Naive thymus-derived CD8-positive, alpha-beta T cell (primary cell): Measurements from ENCODE around the gene ATG7. TPM values are rescaled to one million over a fixed set of nuclear protein-coding genes. Genes with fewer than 3 reads are reported as not detected.
"Not testable (repeated sequence)": the region's sequence is repeated elsewhere in the genome, so short reads cannot be mapped to it uniquely, and the experiment has no call there.

ENCODE experiments used
- ATAC-seq, 2 donors: fragments of 150-1000 bp; cut with Tn5 transposase in 1 of 2; sonication (Bioruptor Pico), chemical (Tn5 transposase) in 1 of 2; 1 replicate in 1 of 2; 2 replicates in 1 of 2; pipeline ENCODE4 v1.10.0; 2021; ENCODE audit warnings: mild to moderate bottlenecking in 2 of 2, moderate library complexity in 2 of 2
- POLR2A ChIA-PET: fragments of 350-600 bp; sonication (Branson Sonifier 250); formaldehyde crosslinking; loops from one replicate; lab custom pipeline; 2021; ENCODE audit warnings: antibody characterized with exemption; lab: Charles Lee
- DNase-seq, 10 donors: peaks; one replicate each; pipeline versions ENCODE4 v3.0.0 to v3.0.0-alpha.2; 2020 to 2022
- H3K27ac Mint-ChIP-seq, 10 donors: one replicate each; pipeline ENCODE4 v1.8.0; 2020 to 2022; ENCODE audit warnings: mild to moderate bottlenecking in 10 of 10, mixed read lengths in 10 of 10, moderate library complexity in 4 of 10, inconsistent platforms in 1 of 10
- H3K27me3 Mint-ChIP-seq, 5 donors: one replicate each; pipeline ENCODE4 v1.8.0; 2021 to 2022; ENCODE audit warnings: mixed read lengths in 5 of 5
- H3K36me3 Mint-ChIP-seq, 3 donors: one replicate each; pipeline ENCODE4 v1.8.0; 2020 to 2022; ENCODE audit warnings: mixed read lengths in 3 of 3, mild to moderate bottlenecking in 2 of 3, inconsistent platforms in 1 of 3
- H3K4me1 Mint-ChIP-seq, 4 donors: one replicate each; pipeline ENCODE4 v1.8.0; 2021 to 2022; ENCODE audit warnings: mixed read lengths in 4 of 4
- H3K4me3 Mint-ChIP-seq, 10 donors: one replicate each; pipeline ENCODE4 v1.8.0; 2020 to 2022; ENCODE audit warnings: mild to moderate bottlenecking in 10 of 10, mixed read lengths in 10 of 10, moderate library complexity in 6 of 10, inconsistent platforms in 1 of 10
- H3K9me3 Mint-ChIP-seq, 9 donors: one replicate each; pipeline ENCODE4 v1.8.0; 2020 to 2022; ENCODE audit warnings: mixed read lengths in 9 of 9, mild to moderate bottlenecking in 3 of 9, inconsistent platforms in 1 of 9, moderate library complexity in 1 of 9
- polyA plus RNA-seq, 3 donors: library from polyadenylated mRNA; unstranded; fragments of 300-500 nt; fragmentation: Illumina TruSeq; gene quantifications; one replicate each; pipeline ENCODE4 v1.2.3, GENCODE V29; 2021
- total RNA-seq, 8 experiments: library from RNA in 2 of 8; stranded (reverse) in 2 of 8; gene quantifications; one replicate each; pipeline ENCODE4 v1.2.3 and lab custom pipeline; 2021 to 2026

ATG7 gene
- total and polyA plus RNA-seq, 5 experiments from 2014 or later, result 6.0 to 28.7 (median 15.3) TPM

DNA sequence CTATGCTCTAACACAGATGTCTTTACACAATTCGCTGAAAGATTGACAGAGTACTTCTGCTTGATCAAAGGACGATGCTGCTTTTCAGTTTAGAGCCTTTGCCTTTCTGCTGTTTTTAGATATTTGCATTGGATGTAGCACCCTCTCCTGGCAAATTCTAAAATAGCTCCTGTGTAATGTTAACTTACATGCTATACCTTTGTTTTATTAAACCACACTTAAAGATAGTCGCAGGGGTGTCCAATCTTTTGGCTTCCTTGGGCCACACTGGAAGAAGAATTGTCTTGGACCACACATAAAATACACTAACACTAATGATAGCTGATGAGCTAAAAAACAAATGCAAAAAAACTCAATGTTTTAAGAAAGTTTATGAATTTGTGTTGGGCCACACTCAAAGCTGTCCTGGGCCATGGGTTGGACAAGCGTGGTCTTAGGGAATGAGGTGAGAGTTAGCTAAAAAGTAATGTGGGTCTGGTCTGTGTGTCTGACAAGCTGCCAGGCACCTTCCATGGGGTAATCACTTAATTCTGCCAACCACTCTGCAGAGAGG is 62.9 kb downstream of the ATG7 start:
- no peak overlapping the region for H3K27ac Mint-ChIP-seq
- H3K9me3 Mint-ChIP-seq, result no peaks in the 10 kb centered on the region
- no peaks in the 10 kb centered on the region for H3K27me3 Mint-ChIP-seq
- peaks cover 0 to 3% (median under 1%) of the 10 kb centered on the region in 4 donors for H3K4me1 Mint-ChIP-seq
- peak; percentile 68 to 87 for ATAC-seq
- no peak overlapping the region for H3K4me3 Mint-ChIP-seq
- DNase-seq, result peak in 6 of 10 donors; percentile 8 to 71 (median 50)
- peaks cover 0 to 41% (median 2%) of the 10 kb centered on the region in 3 donors for H3K36me3 Mint-ChIP-seq
- POLR2A ChIA-PET, result no interaction called here

GRCh38 chr3:11339541-11339940 is 67.3 kb downstream of the ATG7 start:
- POLR2A ChIA-PET, result no interaction called here
- no peak for ATAC-seq
- Mint-ChIP-seq H3K27me3 (no peaks in the 10 kb centered on the region), H3K4me3 (no peak overlapping the region), H3K36me3 (peaks cover 0 to 52% (median 27%) of the 10 kb centered on the region in 3 donors), H3K27ac (peak overlapping the region in 2 of 10 donors; percentile 20 to 24), H3K9me3 (no peaks in the 10 kb centered on the region), H3K4me1 (peaks cover 0 to 3% (median under 1%) of the 10 kb centered on the region in 4 donors)
- DNase-seq, result no peak

- ATAC-seq, result no peak
- POLR2A ChIA-PET, result no interaction called here
- DNase-seq, result no peak
- Mint-ChIP-seq H3K4me1 (no peaks in the 10 kb centered on the region), H3K27ac (no peak overlapping the region), H3K9me3 (no peaks in the 10 kb centered on the region), H3K4me3 (no peak overlapping the region), H3K36me3 (peaks cover 16 to 91% (median 61%) of the 10 kb centered on the region in 3 donors), H3K27me3 (no peaks in the 10 kb centered on the region)
These were observed 74.2 kb downstream of the ATG7 start for GRCh38 chr3:11346416-11346815.

DNA sequence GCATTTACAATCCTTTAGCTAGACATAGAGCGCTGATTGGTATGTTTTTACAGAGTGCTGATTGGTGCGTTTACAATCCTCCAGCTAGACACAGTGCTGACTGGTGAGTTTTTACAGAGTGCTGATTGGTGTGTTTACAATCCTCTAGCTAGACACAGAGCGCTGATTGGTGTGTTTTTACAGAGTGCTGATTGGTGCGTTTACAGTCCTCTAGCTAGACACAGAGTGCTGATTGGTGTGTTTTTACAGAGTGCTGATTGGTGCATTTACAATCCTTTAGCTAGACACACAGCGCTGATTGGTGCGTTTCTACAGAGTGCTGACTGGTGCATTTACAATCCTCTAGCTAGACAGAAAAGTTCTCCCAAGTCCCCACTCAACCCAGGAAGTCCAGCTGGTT is 76.7 kb downstream of the ATG7 start:
- peaks cover 16 to 88% (median 61%) of the 10 kb centered on the region in 3 donors for H3K36me3 Mint-ChIP-seq
- H3K27ac Mint-ChIP-seq, H3K4me1 Mint-ChIP-seq, H3K9me3 Mint-ChIP-seq, POLR2A ChIA-PET, ATAC-seq, H3K27me3 Mint-ChIP-seq, DNase-seq, H3K4me3 Mint-ChIP-seq: not testable (repeated sequence)

DNA sequence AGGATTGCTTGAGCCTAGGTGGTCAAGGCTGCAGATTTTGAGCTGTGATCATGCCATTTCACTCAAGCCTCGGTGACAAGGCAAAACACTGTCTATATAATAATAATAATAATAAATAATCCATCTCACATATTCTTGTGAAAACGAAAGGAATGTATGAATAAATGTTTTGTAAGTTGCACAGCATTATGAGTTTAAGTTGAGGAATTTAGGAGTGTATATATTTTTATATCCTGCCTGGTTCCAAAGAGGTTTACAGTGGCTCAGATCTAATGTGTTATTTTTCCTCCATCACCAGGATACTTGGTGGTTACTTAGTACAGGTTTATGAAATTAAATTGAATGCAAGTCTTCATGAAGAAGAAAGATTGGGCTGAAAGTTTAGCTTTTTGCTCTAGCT is 77.2 kb downstream of the ATG7 start:
- Mint-ChIP-seq H3K4me3 (no peak overlapping the region), H3K27ac (no peak overlapping the region), H3K4me1 (no peaks in the 10 kb centered on the region), H3K9me3 (no peaks in the 10 kb centered on the region), H3K36me3 (peaks cover 16 to 87% (median 58%) of the 10 kb centered on the region in 3 donors), H3K27me3 (no peaks in the 10 kb centered on the region)
- DNase-seq (no peak), ATAC-seq (no peak)
- POLR2A ChIA-PET, result no interaction called here

DNA sequence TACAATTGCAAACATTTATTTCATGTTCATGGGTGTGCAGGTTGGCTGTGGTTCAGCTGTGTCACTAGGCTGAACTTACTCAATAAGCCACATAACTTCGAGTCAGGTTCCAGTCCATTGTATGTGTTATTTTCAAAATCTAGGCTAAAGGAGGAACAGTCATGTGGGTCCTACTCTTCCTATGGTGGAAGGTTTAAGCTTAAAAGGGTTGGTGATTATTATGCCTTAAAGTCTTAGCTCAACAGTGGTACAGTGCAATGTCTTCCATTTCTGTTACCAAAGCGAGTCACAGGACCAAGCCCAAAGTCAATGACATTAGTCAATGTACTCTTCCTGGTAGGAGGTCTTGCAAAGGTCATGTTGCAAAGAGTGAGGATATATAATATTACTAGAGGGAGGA is 78.2 kb downstream of the ATG7 start:
- no peak for ATAC-seq
- Mint-ChIP-seq H3K27ac (no peak overlapping the region), H3K4me3 (no peak overlapping the region), H3K9me3 (no peaks in the 10 kb centered on the region), H3K27me3 (no peaks in the 10 kb centered on the region), H3K36me3 (peaks cover 16 to 77% (median 59%) of the 10 kb centered on the region in 3 donors), H3K4me1 (no peaks in the 10 kb centered on the region)
- DNase-seq, result no peak
- POLR2A ChIA-PET, result no interaction called here

- Mint-ChIP-seq H3K9me3 (no peaks in the 10 kb centered on the region), H3K27ac (no peak overlapping the region), H3K27me3 (no peaks in the 10 kb centered on the region), H3K4me3 (no peak overlapping the region), H3K36me3 (peaks cover 16 to 67% (median 56%) of the 10 kb centered on the region in 3 donors), H3K4me1 (no peaks in the 10 kb centered on the region)
- POLR2A ChIA-PET, result no interaction called here
- ATAC-seq (no peak), DNase-seq (no peak)
These were observed 79.3 kb downstream of the ATG7 start for GRCh38 chr3:11351451-11351850.

DNA sequence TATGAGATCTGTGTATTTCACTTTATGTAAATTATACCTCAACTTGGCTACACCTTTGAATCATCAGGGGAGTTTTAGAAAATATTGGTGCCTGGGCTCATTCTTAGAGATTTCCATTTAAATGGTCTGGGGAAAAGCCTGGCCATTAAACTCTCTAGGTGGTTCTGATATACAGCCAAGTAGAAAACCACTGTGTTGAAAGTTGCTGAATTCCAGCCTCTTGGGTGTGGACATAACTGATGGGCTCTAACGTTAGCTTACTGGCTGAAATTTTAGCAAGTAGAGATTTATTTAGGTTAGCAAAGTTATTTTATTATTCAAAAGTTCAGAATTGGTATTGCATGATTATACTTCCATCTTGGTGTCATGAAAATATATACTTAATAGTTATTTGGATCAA is 84.1 kb downstream of the ATG7 start:
- no peak for ATAC-seq
- H3K27me3 Mint-ChIP-seq, result no peaks in the 10 kb centered on the region
- H3K36me3 Mint-ChIP-seq, result peaks cover under 1 to 59% (median 42%) of the 10 kb centered on the region in 3 donors
- no peak overlapping the region for H3K4me3 Mint-ChIP-seq
- H3K27ac Mint-ChIP-seq, result no peak overlapping the region
- POLR2A ChIA-PET, result interaction anchor here (0.6 kb wide), 1 partner anchor 12 kb away, joined by 6 read pairs; no protein-coding TSS in a partner anchor
- no peaks in the 10 kb centered on the region for H3K9me3 Mint-ChIP-seq
- no peaks in the 10 kb centered on the region for H3K4me1 Mint-ChIP-seq
- no peak for DNase-seq

DNA sequence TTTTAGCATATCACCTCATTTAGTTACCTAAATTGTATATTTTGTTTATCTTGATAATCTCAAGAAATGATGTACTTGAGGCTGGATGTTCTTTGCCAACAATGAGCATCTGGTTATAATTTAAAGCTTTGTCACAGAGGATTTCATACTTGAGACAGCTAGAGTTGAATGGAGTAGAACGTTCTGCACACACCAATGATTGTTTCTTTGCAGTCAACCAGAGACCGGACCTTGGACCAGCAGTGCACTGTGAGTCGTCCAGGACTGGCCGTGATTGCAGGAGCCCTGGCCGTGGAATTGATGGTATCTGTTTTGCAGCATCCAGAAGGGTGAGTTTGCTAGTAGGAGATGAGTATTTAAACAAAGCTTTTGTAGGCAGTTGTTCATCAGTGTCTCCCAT is 90.4 kb downstream of the ATG7 start:
- Mint-ChIP-seq H3K36me3 (peaks cover 13 to 92% (median 62%) of the 10 kb centered on the region in 3 donors), H3K27me3 (no peaks in the 10 kb centered on the region), H3K9me3 (no peaks in the 10 kb centered on the region), H3K4me1 (no peaks in the 10 kb centered on the region), H3K27ac (peak overlapping the region in 1 of 10 donors; percentile 13), H3K4me3 (no peak overlapping the region)
- DNase-seq, result no peak
- POLR2A ChIA-PET, result no interaction called here
- no peak for ATAC-seq

DNA sequence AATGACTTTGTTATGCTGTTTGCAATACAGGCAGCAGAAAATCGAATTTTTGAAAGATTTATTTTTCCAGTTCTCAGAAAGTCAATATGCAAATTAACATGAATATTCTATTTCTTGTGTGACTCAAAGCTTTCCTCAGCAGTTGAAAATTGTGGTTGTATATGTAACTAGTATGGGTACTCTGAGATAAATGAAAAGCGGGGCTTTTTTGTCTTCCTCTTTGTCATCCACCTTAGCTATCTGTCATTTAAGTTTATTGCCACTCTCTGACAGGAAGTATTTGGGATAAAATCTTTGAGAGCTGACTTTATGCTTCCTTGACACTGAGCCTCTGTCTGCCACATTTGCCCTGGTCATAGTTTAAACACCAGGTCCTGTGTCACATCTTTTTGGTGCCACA is 91.5 kb downstream of the ATG7 start:
- DNase-seq (no peak), ATAC-seq (no peak)
- H3K9me3 Mint-ChIP-seq, result no peaks in the 10 kb centered on the region
- no peak overlapping the region for H3K27ac Mint-ChIP-seq
- no peaks in the 10 kb centered on the region for H3K27me3 Mint-ChIP-seq
- POLR2A ChIA-PET, result no interaction called here
- no peak overlapping the region for H3K4me3 Mint-ChIP-seq
- H3K4me1 Mint-ChIP-seq, result no peaks in the 10 kb centered on the region
- H3K36me3 Mint-ChIP-seq, result peaks cover 15 to 87% (median 54%) of the 10 kb centered on the region in 3 donors

DNA sequence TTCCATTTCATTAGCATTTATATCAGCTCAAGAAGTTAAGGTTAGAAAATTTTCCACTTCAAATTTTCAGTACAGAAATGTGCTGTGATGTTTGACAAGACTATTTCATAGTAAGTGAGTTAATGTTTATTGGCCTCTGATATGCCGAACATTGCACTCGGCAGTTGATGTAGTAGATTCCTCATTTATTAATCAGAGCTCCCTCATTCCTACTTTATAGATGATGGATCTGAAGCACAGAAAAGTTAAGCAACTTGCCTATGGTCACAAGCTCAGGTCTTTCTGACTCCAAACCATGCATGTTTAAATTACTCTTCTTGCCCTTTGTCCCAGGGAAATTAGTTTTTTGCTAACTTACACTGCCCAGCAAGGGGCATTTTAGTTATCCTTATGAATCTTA is 92.0 kb downstream of the ATG7 start:
- Mint-ChIP-seq H3K27ac (no peak overlapping the region), H3K27me3 (no peaks in the 10 kb centered on the region), H3K36me3 (peaks cover 15 to 87% (median 56%) of the 10 kb centered on the region in 3 donors), H3K9me3 (no peaks in the 10 kb centered on the region), H3K4me3 (no peak overlapping the region), H3K4me1 (no peaks in the 10 kb centered on the region)
- DNase-seq (no peak), ATAC-seq (no peak)
- POLR2A ChIA-PET, result no interaction called here

- DNase-seq (no peak), ATAC-seq (no peak)
- H3K36me3 Mint-ChIP-seq, result peaks cover 10 to 77% (median 48%) of the 10 kb centered on the region in 3 donors
- H3K27ac Mint-ChIP-seq, result no peak overlapping the region
- no peak overlapping the region for H3K4me3 Mint-ChIP-seq
- no peaks in the 10 kb centered on the region for H3K4me1 Mint-ChIP-seq
- POLR2A ChIA-PET, result interaction anchor here (0.6 kb wide), 1 partner anchor 57 kb away, joined by 3 read pairs; no protein-coding TSS in a partner anchor
- H3K27me3 Mint-ChIP-seq, result no peaks in the 10 kb centered on the region
- no peaks in the 10 kb centered on the region for H3K9me3 Mint-ChIP-seq
These were observed 95.0 kb downstream of the ATG7 start for GRCh38 chr3:11367143-11367693.

DNA sequence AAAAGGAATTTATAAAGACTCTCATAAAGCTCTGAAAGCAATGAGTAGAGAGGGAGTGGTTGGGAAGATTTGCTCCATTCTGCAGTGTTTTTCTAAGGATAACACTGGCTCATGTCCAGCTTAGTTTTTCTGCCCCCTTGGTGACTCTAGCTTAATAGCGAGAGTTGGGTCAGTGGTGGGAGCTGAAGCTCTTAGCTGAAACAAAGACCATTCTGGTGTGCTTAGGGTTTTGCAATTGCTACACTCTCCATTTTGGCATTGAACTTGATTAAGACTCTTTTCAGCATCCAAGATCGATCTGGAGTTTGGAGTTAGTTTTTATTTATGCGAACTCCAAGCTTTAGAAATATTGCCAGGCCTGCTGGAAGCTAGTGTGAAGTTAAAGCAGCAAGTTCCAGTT is 98.0 kb downstream of the ATG7 start:
- peak overlapping the region in 1 of 10 donors; percentile 10 for H3K27ac Mint-ChIP-seq
- no peak for DNase-seq
- H3K36me3 Mint-ChIP-seq, result peaks cover 4 to 67% (median 26%) of the 10 kb centered on the region in 3 donors
- no peaks in the 10 kb centered on the region for H3K9me3 Mint-ChIP-seq
- POLR2A ChIA-PET, result no interaction called here
- H3K4me3 Mint-ChIP-seq, result no peak overlapping the region
- H3K4me1 Mint-ChIP-seq, result no peaks in the 10 kb centered on the region
- no peaks in the 10 kb centered on the region for H3K27me3 Mint-ChIP-seq
- ATAC-seq, result no peak
